Embryonic facial prominence (tissue), 1 donor: ENCODE measurements around the gene FMN1.

Source experiments
- DNase-seq: peaks from one replicate; pipeline ENCODE4 v3.0.0-alpha.2; 2016; ENCODE audit errors: extremely low spot score

The FMN1 gene

GRCh38 chr15:32766101-32766500 lies 428.4 kb downstream of the FMN1 start:
- DNase-seq, result no peak

DNA sequence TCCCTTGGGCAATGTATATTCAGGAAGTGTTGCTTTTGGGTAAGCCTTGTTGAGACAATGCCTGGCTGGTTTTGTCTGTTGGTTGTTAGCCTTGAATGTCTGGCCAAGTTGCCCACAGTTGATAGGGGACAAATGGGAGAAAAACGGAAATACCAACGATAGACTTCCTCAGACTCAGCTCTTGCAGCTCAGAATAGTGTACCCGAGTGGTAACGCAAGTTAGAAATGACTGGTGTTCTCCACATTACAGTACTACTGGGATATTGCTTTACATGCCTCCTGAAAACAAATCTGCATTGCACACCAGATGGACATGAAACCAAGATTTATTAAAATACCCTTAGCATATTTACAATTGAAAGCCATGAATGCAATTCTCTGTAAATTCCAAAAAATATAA lies 429.3 kb downstream of the FMN1 start:
- no peak for DNase-seq

DNA sequence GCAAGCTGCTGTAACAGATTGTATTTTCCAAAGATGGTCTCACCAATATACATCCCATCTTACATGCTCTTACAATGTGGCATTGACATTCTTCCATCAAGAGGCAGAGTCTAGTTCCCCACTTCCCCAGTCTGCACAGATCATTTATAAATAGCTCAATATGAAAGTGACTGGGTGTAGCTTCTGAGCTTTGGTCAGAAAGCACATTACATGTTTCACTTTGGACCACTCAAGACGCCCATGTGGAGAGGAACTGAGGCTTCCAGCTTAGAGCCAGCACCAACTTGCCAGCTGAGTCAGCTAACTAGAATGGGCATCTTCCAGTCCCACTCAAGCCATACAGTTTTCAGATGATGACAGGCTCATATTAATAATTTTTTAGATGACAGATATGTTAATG lies 431.2 kb downstream of the FMN1 start:
- no peak for DNase-seq

- no peak for DNase-seq
Measured at GRCh38 chr15:32757426-32757825, 437.1 kb downstream of the FMN1 start.

DNA sequence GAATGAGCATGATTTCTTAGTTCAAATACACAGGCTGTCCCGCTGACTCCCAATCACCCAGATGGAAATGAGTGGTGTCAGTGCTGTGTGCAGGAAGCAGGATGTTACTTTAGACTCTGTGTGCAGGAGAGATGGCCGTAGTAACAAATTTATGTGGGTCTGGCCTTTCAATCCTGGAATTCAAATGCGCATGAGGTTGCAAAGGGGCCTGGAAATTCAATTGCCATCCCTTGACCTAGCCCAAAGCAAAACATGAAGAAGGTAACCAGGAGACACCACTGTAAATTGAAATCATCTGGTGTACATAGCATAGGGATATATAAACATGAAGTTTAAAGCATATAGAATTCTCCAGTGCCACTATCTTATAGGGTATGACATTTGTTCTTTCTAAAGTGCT lies 443.5 kb downstream of the FMN1 start:
- DNase-seq, result no peak

- no peak for DNase-seq
Measured at GRCh38 chr15:32747921-32748342, 446.6 kb downstream of the FMN1 start.

GRCh38 chr15:32746116-32746857 lies 448.2 kb downstream of the FMN1 start:
- DNase-seq, result no peak

DNA sequence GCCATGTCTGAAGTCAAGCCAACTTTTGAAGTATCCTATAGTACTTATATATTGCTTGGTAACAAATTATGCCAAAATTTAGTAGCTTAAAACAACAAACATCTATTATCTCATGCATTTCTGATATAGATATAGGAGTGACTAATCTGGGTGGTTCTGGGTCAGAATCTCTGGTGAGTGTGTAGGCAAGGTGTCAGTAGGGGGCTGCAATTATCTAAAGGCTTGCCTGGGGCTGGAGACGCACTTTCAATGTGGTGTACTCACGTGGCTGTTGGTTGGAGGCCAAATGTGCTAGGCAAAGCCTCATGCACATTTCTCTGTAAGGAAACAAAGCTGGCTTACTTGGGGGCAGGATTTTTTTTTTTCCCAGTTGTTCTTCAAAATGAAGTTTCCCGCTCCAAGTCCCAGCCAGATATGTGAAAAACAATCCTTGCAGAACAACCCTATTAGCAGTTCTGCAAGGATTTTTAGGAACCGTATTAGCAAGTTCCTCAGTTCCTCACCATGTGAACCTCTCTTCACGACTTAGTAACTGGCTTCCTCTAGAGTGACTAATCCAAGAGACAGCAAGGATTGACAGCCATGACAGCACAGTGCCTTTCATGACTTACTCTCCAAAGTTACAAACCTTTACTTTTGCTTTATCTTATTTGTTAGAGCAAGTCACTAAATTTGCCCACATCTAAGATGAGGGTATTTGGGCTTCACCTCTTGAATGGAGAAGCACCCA lies 450.9 kb downstream of the FMN1 start:
- no peak for DNase-seq

DNA sequence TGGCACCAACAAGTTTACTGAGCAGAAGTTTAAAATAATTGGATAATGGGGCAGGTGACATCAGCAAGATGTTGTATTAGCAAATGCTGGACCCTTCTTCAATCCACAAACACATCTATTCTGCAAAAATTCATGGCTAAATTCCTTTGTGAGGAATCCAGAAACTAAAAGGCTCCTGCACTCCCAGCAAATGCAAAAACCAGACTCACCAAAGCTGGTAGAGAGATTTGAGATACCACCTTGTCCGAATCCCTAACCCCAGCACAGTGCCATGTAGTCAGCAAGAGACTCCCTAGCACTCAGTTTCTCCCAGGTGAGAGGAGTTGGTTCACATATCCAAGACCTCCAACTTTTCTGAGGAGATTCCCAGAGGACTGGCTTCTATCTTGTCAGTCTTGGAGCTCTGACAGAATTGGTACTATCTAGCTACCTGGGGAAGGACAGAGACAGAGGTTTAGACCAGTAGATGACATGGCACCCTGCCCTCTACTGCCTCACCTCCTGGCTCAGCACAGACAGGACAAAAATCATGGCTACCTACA lies 454.9 kb downstream of the FMN1 start:
- DNase-seq, result no peak

GRCh38 chr15:32738666-32739065 lies 455.8 kb downstream of the FMN1 start:
- DNase-seq, result no peak

DNA sequence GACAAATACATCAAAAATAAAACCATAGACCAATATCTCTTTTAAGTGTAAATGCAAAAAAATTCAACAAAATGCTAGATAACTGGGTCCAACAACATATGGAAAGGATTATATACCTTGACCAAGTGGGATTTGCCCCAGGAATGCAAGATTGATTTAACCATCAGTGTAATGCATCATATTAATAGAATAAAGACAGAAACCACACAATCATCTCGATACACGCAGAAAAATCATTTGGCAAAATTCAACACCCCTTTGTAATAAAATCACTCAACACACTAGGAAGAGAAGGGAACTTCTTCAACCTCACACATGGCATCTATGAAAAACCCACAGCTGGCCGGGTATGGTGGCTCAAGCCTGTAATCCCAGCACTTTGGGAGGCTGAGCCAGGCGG lies 457.2 kb downstream of the FMN1 start:
- no peak for DNase-seq

- no peak for DNase-seq
Measured at GRCh38 chr15:32736701-32737061, 457.8 kb downstream of the FMN1 start.

GRCh38 chr15:32735989-32736700 lies 458.4 kb downstream of the FMN1 start:
- DNase-seq, result no peak

DNA sequence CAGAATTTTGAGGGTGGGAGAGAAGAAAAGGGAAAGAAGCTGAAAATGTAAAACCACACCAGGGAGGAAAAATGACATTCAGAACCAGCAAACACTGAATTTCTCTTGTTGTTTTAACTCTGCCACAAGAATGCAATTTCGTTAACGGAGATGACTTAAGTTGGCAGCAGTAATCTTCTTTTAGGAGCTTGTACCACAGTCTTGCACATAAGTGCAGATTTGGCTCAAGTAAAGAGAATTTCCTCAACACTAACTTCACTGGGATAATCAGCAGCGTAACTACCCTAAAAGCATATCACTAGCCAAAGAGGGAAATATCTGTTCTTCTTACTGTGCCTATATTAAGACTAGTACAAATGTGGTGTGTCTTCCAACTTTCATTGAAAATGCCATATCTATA lies 461.2 kb downstream of the FMN1 start:
- DNase-seq, result no peak

DNA sequence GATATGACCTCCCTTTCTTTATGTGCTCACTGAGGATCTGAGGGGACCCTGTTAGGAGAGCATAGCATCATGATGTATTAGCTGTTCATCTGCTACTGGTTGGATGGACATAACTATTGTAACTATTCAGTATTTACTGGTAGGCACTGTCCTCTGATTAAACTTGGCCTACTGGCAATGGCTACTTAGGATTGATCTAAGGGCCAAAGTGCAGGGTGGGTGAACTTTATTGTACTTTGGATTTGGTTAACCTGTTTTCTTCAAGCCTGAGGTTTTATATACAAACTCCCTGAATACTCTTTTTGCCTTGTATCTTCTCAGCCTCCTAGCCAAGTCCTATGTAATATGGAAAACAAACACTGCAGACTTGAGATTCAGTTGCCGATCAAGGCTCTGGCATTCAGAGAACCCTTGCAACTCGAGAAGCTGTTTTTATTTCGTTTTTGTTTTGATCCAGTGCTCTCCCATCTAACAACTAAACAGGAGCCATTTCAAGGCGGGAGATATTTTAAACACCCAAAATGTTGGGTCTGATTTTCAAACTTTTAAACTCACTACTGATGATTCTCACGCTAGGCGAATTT lies 461.8 kb downstream of the FMN1 start:
- no peak for DNase-seq

- no peak for DNase-seq
Measured at GRCh38 chr15:32730677-32731654, 463.5 kb downstream of the FMN1 start.

- DNase-seq, result no peak
Measured at GRCh38 chr15:32729700-32730395, 464.7 kb downstream of the FMN1 start.

DNA sequence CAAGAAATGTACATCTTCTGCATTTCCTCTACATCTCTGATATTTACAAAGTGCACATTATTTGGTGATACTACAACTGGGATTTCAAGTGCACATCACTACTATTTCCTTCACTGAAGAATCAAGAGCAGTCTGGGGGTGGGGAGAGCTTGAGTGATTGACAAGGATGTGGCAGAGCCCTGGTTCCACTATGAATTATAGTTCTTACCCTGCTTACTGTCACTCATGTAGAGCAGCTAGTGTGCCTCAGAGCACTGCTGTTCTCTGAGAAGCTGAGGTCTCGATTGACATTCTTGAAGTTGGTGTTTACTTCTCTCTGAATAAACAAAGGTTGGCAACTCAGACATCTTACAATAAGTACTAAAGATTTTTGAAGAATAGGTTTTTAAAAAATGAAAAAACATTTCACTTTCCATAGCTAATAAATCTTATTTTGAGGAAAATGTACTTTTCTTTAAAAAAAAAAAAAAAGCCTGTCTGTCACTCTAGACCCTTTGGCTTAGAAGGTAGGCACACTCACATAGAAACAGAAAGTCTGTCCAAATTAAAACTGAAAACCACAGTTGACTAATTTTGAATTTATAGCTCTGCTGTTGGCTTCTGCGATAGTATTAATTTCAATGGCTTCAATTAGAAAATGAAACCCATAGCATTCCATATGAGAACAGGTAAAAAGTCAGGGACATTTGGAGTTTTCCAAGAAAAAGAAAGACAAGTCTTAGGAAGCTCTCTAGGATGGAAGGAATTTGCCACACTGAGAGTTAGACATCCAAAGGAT lies 471.2 kb downstream of the FMN1 start:
- no peak for DNase-seq

DNA sequence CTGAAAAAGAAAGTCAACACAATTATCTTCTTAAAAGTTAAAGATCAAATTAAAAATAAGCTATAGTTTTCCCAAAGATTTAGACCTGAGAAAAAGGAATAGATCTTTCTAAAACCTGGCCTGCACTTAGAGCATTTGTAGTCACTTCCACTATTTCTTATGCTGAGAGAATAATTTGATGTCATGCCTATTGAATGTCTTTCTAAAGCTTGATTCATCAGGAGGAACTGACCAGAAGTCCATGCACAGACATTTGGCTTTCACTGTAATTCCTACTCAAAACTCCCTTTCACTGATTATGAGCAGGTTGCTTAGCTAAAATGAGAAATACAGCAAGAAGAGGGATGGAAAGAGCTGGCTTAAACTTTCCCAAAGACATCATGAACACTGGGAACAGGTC lies 472.4 kb downstream of the FMN1 start:
- no peak for DNase-seq

DNA sequence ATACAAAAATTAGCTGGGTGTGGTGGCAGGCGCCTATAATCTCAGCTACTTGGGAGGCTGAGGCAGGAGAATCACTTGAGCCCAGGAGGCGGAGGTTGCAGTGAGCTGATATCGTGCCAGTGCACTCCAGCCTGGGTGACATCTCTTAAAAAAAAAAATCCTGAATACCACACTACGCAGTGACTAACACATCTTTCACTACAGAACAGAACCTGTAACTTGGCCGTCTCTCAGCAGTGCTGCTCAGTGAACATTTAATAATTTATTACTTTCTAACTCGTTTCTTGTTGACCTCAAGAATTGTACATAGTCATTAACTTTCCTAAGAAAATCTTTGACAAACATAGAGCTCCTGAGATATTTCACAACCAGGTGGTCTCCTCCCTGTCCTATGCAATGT lies 472.9 kb downstream of the FMN1 start:
- no peak for DNase-seq
